HG02970 (cell line): ENCODE measurements around the gene FANCM.
"Not testable (repeated sequence)": the region's sequence is repeated elsewhere in the genome, so short reads cannot be mapped to it uniquely, and the experiment has no call there.

Experiments
- ATAC-seq: cut with Tn5 transposase; IDR thresholded peaks from one replicate; pipeline ENCODE4 v1.9.1; 2021; ENCODE audit warnings: mild to moderate bottlenecking, moderate library complexity, moderate number of reproducible peaks; ENCODE audit not compliant: unreplicated experiment, low FRiP score

Gene FANCM

GRCh38 chr14:45142083-45142482 lies 6.4 kb downstream of the FANCM start:
- ATAC-seq, result not testable (repeated sequence)

GRCh38 chr14:45144658-45145057 lies 8.9 kb downstream of the FANCM start:
- ATAC-seq, result no peak

- no peak for ATAC-seq
These were observed 9.5 kb downstream of the FANCM start for GRCh38 chr14:45145214-45145613.

- no peak for ATAC-seq
These were observed 13.9 kb downstream of the FANCM start for GRCh38 chr14:45149602-45150001.

- ATAC-seq, result no peak
These were observed 14.7 kb downstream of the FANCM start for GRCh38 chr14:45150386-45150890.

GRCh38 chr14:45156067-45156466 lies 20.3 kb downstream of the FANCM start:
- ATAC-seq, result no peak

- no peak for ATAC-seq
These were observed 34.2 kb downstream of the FANCM start for GRCh38 chr14:45169906-45170305.

- no peak for ATAC-seq
These were observed 41.3 kb downstream of the FANCM start for GRCh38 chr14:45177076-45177475.

- no peak for ATAC-seq
These were observed 45.6 kb downstream of the FANCM start for GRCh38 chr14:45181329-45181728.

- no peak for ATAC-seq
These were observed 46.1 kb downstream of the FANCM start for GRCh38 chr14:45181806-45182205.

GRCh38 chr14:45185100-45185814 lies 49.5 kb downstream of the FANCM start:
- ATAC-seq, result no peak

GRCh38 chr14:45194964-45195363 lies 59.2 kb downstream of the FANCM start:
- no peak for ATAC-seq

- no peak for ATAC-seq
These were observed 62.8 kb downstream of the FANCM start for GRCh38 chr14:45198551-45198950.

- ATAC-seq, result no peak
These were observed 63.5 kb downstream of the FANCM start for GRCh38 chr14:45199230-45199629.

GRCh38 chr14:45201905-45202304 lies 66.2 kb downstream of the FANCM start:
- ATAC-seq, result no peak

GRCh38 chr14:45204241-45204640 lies 68.5 kb downstream of the FANCM start:
- no peak for ATAC-seq

GRCh38 chr14:45210159-45210558 lies 74.4 kb downstream of the FANCM start:
- ATAC-seq, result no peak

- ATAC-seq, result no peak
These were observed 75.6 kb downstream of the FANCM start for GRCh38 chr14:45211295-45211694.

GRCh38 chr14:45212231-45212630 lies 76.5 kb downstream of the FANCM start:
- no peak for ATAC-seq

- not testable (repeated sequence) for ATAC-seq
These were observed 78.0 kb downstream of the FANCM start for GRCh38 chr14:45213716-45214115.

- not testable (repeated sequence) for ATAC-seq
These were observed 78.6 kb downstream of the FANCM start for GRCh38 chr14:45214341-45214740.

- ATAC-seq, result no peak
These were observed 86.9 kb downstream of the FANCM start for GRCh38 chr14:45222485-45223262.
